Adipocyte (in vitro differentiated cells): Measurements from ENCODE around the gene MIGA2.

Experiments used
- DNase-seq: peaks from one replicate; pipeline ENCODE4 v3.0.0-alpha.2; 2015; ENCODE audit warnings: low read depth
- H3K27me3 ChIP-seq: replicated peaks from 2 replicates; pipeline ENCODE4 v1.7.0; 2013; ENCODE audit warnings: mild to moderate bottlenecking, low read length, moderate library complexity; ENCODE audit not compliant: control insufficient read depth, insufficient read depth
- H3K36me3 ChIP-seq: 2 replicates; pipeline ENCODE4 v1.7.0; 2013; ENCODE audit warnings: low read length, mild to moderate bottlenecking, moderate library complexity; ENCODE audit not compliant: control insufficient read depth, insufficient read depth, severe bottlenecking
- H3K4me1 ChIP-seq: 2 replicates; pipeline ENCODE4 v1.7.0; 2013; ENCODE audit warnings: mild to moderate bottlenecking, low read length, moderate library complexity; ENCODE audit not compliant: control insufficient read depth, insufficient read depth
- H3K4me3 ChIP-seq: 2 replicates; pipeline ENCODE4 v1.7.0; 2013; ENCODE audit warnings: mild to moderate bottlenecking, low read length, moderate library complexity
- H3K9ac ChIP-seq: 2 replicates; pipeline ENCODE4 v1.7.0; 2013; ENCODE audit warnings: mild to moderate bottlenecking, low read length, moderate library complexity
- H3K9me3 ChIP-seq: 2 replicates; pipeline ENCODE4 v1.7.0; 2013; ENCODE audit warnings: mild to moderate bottlenecking, low read length, moderate library complexity; ENCODE audit not compliant: control insufficient read depth

Gene MIGA2

DNA sequence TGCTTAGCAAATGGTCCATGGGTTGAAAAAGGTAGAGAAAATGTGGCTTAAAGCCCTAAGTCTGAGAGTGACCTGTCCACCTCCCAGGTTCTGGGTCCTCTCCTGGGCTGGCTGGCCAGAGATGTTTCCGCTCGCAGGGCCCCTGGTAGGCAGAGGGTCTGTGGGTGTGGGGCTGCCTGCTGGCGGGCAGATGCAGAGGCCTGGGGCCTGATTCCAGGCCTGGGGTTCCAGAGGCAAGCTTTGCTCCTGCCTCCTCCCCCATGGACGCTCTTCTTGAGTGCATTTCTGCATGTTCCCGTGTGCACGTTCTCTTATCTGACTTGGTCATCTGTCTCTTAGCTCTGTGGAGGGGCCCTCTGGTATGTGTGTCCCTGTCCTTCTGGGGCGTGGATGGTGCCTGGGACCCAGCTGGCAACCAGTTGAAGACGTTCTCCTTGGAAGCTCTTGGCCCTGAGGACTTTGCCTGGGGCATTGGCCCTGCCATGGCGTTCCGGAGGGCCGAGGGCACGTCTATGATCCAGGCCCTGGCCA, 3.8 kb downstream of the MIGA2 start:
- DNase-seq = no peak
- Histone ChIP-seq H3K4me1 (peaks cover 16% of the 10 kb centered on the region), H3K9ac (no peak overlapping the region), H3K36me3 (peaks cover 25% of the 10 kb centered on the region), H3K9me3 (no peaks in the 10 kb centered on the region), H3K27me3 (no peaks in the 10 kb centered on the region), H3K4me3 (no peak overlapping the region)

DNA sequence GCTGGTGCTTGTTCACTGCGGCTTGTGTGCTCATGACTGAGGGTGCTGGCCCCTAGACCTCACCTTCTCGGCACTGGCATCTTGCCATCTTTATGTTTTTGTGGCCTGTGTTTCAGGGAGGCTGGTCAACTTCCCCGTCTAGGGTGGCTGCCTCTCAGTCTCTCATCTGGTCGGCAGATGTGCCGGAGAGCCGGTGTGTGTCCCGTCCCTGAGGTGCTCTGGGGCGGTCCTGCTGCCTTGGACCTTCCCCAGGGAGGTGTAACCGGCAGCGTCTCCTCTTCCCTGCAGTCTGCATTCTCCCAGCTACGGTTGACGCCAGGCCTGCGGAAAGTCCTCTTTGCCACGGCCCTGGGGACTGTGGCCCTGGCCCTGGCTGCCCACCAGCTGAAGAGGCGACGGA, 5.6 kb downstream of the MIGA2 start:
- Histone ChIP-seq H3K4me1 (peaks cover 15% of the 10 kb centered on the region), H3K4me3 (no peak overlapping the region), H3K36me3 (peaks cover 28% of the 10 kb centered on the region), H3K27me3 (no peaks in the 10 kb centered on the region), H3K9me3 (no peaks in the 10 kb centered on the region), H3K9ac (no peak overlapping the region)
- DNase-seq = no peak

DNA sequence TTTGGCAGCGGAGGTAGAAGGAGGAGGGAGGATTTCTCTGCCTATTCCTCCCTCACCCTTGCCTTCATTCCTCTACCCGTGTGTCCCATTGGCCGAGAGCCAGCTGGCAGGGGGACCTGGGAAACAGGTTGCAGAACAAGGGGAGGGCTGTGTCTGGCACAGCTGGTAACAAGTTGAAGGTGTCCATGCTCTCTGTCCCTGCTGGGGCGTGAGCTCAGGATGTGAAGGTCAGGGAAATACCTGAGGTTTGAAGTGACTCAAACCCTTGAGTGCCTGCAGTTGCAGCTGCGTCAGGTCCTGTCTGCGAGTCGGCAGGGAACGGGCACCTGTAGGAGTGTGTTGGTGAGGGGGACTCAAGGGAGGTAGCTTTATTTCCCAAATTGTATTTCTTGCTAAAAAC, 16.2 kb downstream of the MIGA2 start:
- Histone ChIP-seq H3K9me3 (no peaks in the 10 kb centered on the region), H3K4me3 (no peak overlapping the region), H3K36me3 (peaks cover 25% of the 10 kb centered on the region), H3K9ac (no peak overlapping the region), H3K27me3 (no peaks in the 10 kb centered on the region), H3K4me1 (peaks cover 5% of the 10 kb centered on the region)
- no peak for DNase-seq

- H3K4me3 ChIP-seq = no peak overlapping the region
- peaks cover 21% of the 10 kb centered on the region for H3K36me3 ChIP-seq
- H3K4me1 ChIP-seq = peaks cover 5% of the 10 kb centered on the region
- no peaks in the 10 kb centered on the region for H3K9me3 ChIP-seq
- no peak overlapping the region for H3K9ac ChIP-seq
- no peaks in the 10 kb centered on the region for H3K27me3 ChIP-seq
- DNase-seq = no peak
These were observed 16.6 kb downstream of the MIGA2 start for GRCh38 chr9:129053020-129053419.

DNA sequence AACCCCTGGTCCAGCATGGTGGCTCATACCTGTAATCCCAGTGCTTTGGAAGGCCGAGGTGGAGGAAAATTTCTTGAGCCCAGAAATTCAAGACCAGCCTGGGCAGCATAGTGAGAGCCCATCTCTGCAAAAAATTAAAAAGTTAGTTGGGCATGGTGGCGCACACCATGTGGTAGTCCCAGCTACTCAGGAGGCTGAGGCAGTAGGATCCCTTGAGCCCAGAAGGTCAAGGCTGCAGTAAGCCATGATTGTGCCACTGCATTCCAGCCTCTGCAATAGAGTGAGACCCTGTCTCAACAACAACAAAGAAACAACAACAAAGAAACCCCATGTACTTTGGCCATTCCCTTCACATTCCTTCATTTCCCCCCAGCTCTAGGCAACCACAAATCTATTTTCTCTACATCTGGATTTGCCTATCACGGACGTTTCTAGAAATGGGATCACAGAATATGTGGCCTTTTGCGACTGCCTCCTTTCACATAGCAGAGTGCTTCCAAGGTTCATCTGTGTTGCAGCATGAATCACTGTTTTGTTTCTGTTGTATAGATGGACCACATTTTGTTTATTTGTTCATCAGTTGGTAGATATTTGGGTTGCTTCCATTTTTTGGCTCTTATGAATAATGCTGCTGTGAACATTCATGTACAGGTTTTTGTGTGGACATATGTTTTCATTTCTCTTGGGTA, 17.9 kb downstream of the MIGA2 start:
- DNase-seq = peak; percentile 17
- Histone ChIP-seq H3K36me3 (peaks cover 8% of the 10 kb centered on the region), H3K9ac (no peak overlapping the region), H3K27me3 (no peaks in the 10 kb centered on the region), H3K4me1 (peaks cover 8% of the 10 kb centered on the region), H3K9me3 (no peaks in the 10 kb centered on the region), H3K4me3 (no peak overlapping the region)

- no peaks in the 10 kb centered on the region for H3K27me3 ChIP-seq
- H3K4me3 ChIP-seq = no peak overlapping the region
- H3K9ac ChIP-seq = no peak overlapping the region
- H3K36me3 ChIP-seq = peaks cover 17% of the 10 kb centered on the region
- no peaks in the 10 kb centered on the region for H3K9me3 ChIP-seq
- no peak for DNase-seq
- H3K4me1 ChIP-seq = peaks cover 4% of the 10 kb centered on the region
These were observed 22.8 kb downstream of the MIGA2 start for GRCh38 chr9:129058965-129059795.

DNA sequence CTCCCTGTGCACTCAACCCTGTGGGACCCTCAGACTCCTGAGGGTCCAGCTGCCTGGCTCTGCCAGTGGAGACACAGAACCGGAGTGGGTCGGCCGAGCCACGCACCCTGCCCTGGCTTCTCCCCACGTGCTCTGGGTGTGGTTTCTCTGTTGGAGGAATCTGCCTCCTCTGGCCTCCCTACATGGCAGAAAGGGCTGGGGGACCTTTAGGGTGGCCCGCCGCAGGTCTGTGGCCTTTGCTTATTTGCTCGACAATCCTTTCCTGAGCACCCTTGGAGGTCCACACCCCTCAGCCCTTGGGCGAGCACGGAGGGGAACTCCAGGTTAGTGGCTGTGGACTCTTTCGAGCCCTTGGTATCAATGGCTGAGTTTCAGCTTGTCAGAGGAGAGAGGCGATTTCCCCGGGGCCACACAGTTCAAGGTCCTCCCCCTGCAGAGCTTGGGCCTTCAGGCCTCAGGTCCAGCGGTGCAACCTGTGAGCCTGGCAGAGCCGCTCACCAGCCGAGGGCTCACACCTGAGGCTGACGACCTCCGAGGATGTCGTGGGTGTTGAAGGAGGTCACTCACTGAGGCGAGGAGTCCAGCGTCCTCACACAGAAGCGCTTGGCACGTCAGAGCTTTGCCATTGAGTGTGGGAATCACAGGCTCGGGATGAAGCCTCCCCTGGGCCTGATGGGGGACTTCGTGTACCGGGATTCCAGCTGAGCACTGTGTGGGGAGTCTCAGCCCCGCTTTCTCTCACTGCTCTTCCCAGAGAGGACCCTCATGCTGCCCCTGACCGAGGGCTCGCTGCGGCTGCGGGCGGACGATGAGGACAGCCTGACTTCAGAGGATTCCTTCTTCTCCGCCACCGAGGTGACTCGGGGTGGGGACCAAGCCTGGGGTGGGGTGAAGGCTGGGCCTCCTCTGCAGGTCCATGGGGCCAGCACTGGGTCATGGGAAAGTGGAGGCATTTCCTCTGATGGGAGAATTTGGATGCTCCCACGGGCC, 23.7 kb downstream of the MIGA2 start:
- Histone ChIP-seq H3K4me3 (no peak overlapping the region), H3K9ac (no peak overlapping the region), H3K36me3 (peaks cover 24% of the 10 kb centered on the region), H3K9me3 (no peaks in the 10 kb centered on the region), H3K27me3 (no peaks in the 10 kb centered on the region), H3K4me1 (peaks cover 4% of the 10 kb centered on the region)
- no peak for DNase-seq

- no peaks in the 10 kb centered on the region for H3K27me3 ChIP-seq
- H3K4me1 ChIP-seq = peaks cover 4% of the 10 kb centered on the region
- H3K36me3 ChIP-seq = peaks cover 32% of the 10 kb centered on the region
- no peak overlapping the region for H3K9ac ChIP-seq
- no peak overlapping the region for H3K4me3 ChIP-seq
- no peak for DNase-seq
- no peaks in the 10 kb centered on the region for H3K9me3 ChIP-seq
These were observed 24.6 kb downstream of the MIGA2 start for GRCh38 chr9:129060991-129061390.

GRCh38 chr9:129063061-129063460, 26.6 kb downstream of the MIGA2 start:
- Histone ChIP-seq H3K36me3 (peaks cover 42% of the 10 kb centered on the region), H3K4me1 (peaks cover 4% of the 10 kb centered on the region), H3K9me3 (no peaks in the 10 kb centered on the region), H3K27me3 (no peaks in the 10 kb centered on the region), H3K9ac (no peak overlapping the region), H3K4me3 (no peak overlapping the region)
- no peak for DNase-seq

DNA sequence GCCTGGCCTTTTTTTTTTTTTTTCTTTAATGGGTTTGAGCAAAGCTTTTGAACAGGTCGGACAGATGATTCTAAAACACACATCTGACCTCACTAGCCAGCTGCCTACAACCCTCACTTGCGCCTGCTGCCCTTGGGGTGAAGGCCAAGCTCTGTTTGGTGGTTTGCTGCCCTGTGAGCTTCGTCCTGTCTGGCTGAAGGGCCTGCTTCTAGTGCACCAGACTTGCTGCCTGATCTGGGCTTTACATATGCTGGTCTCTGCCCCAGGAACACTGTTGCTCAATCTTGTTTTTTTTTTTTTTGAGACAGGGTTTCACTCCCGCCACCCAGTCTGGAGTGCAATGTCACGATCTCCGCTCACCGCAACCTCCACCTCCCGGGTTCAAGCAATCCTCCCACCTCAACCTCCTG, 28.1 kb downstream of the MIGA2 start:
- no peak overlapping the region for H3K9ac ChIP-seq
- H3K27me3 ChIP-seq = no peaks in the 10 kb centered on the region
- DNase-seq = no peak
- no peaks in the 10 kb centered on the region for H3K9me3 ChIP-seq
- H3K4me1 ChIP-seq = no peaks in the 10 kb centered on the region
- peaks cover 52% of the 10 kb centered on the region for H3K36me3 ChIP-seq
- no peak overlapping the region for H3K4me3 ChIP-seq
